MM.1S (cell line): Measurements from ENCODE around the gene MPND.

Experiments
- CTCF ChIP-seq: fragments of 300-600 bp; sonication (generic); IDR thresholded peaks from 2 replicates; pipeline ENCODE4 v1.5.1; 2016; ENCODE audit warnings: antibody characterized with exemption, low read length, mixed read lengths
- EZH2 ChIP-seq: fragments of 300-600 bp; sonication (generic); optimal IDR thresholded peaks from 2 replicates; pipeline ENCODE3; 2017; ENCODE audit warnings: low read depth, mild to moderate bottlenecking, antibody characterized with exemption, low read length, mixed read lengths
- EZH2phosphoT487 ChIP-seq: fragments of 300-600 bp; sonication (generic); IDR thresholded peaks from 2 replicates; pipeline ENCODE4 v1.6.1; 2018; ENCODE audit warnings: antibody characterized with exemption, low read length

GRCh38 chr19:4362101-4362828, 18.9 kb downstream of the MPND start:
- TF ChIP-seq CTCF (no peak), EZH2phosphoT487 (no peak), EZH2 (no peak)
